GM12878 (cell line): ENCODE measurements around the gene MEGF6. TPM values are rescaled to one million over a fixed set of nuclear protein-coding genes. Genes with fewer than 3 reads are reported as not detected.

Source experiments
- ATAC-seq: fragments of 200-7000 bp; cut with Tn5 transposase; 3 replicates; pipeline ENCODE4 v1.9.1; 2020; ENCODE audit warnings: mild to moderate bottlenecking, moderate library complexity
- BruUV-seq: library from RNA; stranded (reverse); fragments of 400-500 nt; replicated peaks from 2 replicates; lab custom pipeline; 2021; lab: Mats Ljungman, UMichigan
- CTCF ChIA-PET: fragments of 300-600 bp; sonication (Branson Sonifier 250); formaldehyde crosslinking; extraction: SDS; loops from one replicate; lab custom pipeline; 2021; ENCODE audit warnings: inconsistent platforms; lab: Yijun Ruan, JAX
- POLR2A ChIA-PET: fragments of 350-600 bp; formaldehyde crosslinking; extraction: SDS; loops from one replicate; lab custom pipeline; 2021; ENCODE audit warnings: inconsistent platforms; lab: Charles Lee
- RAD21 ChIA-PET: fragments of 300-600 bp; sonication (Branson Sonifier 250); formaldehyde crosslinking; loops from one replicate; lab custom pipeline; 2023; ENCODE audit warnings: antibody characterized with exemption; ENCODE audit not compliant: unreplicated experiment; lab: Charles Lee
- SMC1A ChIA-PET: fragments of 300-600 bp; sonication (Branson Sonifier 250); formaldehyde crosslinking; loops from one replicate; lab custom pipeline; 2023; ENCODE audit not compliant: unreplicated experiment, uncharacterized antibody; lab: Charles Lee
- DNase-seq: peaks from one replicate; pipeline ENCODE4 v3.0.0-alpha.2; 2011; ENCODE audit warnings: low read depth, low spot score
- FAIRE-seq: peaks from 3 replicates; lab custom pipeline; 2011; peaks lifted over from hg19 to GRCh38; lab: Jason Lieb, UNC
- H2AFZ ChIP-seq: 2 replicates; pipeline ENCODE4 v1.6.0; 2011; ENCODE audit warnings: low read depth, low read length, control low read depth; ENCODE audit not compliant: control insufficient read depth
- H3K27ac ChIP-seq: 2 replicates; pipeline ENCODE4 v1.5.1; 2011; ENCODE audit warnings: control low read depth; ENCODE audit not compliant: control insufficient read depth, insufficient read depth
- H3K27me3 ChIP-seq, 2 experiments: replicated peaks in 1 of 2; 2 replicates each; pipeline versions ENCODE4 v1.6.0 to v1.6.1; 2011; ENCODE audit warnings: low read length in 1 of 2; ENCODE audit not compliant: control insufficient read depth in 2 of 2, insufficient read depth in 2 of 2
- H3K36me3 ChIP-seq, 2 experiments: 2 replicates each; pipeline ENCODE4 v1.5.1; 2011; ENCODE audit warnings: low read length in 1 of 2; ENCODE audit not compliant: control insufficient read depth in 2 of 2, insufficient read depth in 2 of 2
- H3K4me1 ChIP-seq: 2 replicates; pipeline ENCODE4 v1.6.1; 2011; ENCODE audit warnings: mild to moderate bottlenecking, low read length, moderate library complexity, mixed read lengths; ENCODE audit not compliant: control insufficient read depth, insufficient read depth
- H3K4me2 ChIP-seq: 2 replicates; pipeline ENCODE4 v1.6.0; 2011; ENCODE audit warnings: control low read depth; ENCODE audit not compliant: control insufficient read depth, insufficient read depth
- H3K4me3 ChIP-seq: fragments of 200-600 bp; sonication (generic); 2 replicates; pipeline ENCODE4 v1.5.1; 2016
- H3K79me2 ChIP-seq: 2 replicates; pipeline ENCODE4 v1.6.0; 2011; ENCODE audit warnings: low read length; ENCODE audit not compliant: control insufficient read depth, insufficient read depth
- H3K9ac ChIP-seq: 2 replicates; pipeline ENCODE4 v1.8.0; 2011; ENCODE audit warnings: low read length, control low read depth, mixed read lengths; ENCODE audit not compliant: control insufficient read depth, insufficient read depth
- H3K9me3 ChIP-seq: replicated peaks from 3 replicates; pipeline ENCODE4 v1.5.1; 2011; ENCODE audit warnings: mild to moderate bottlenecking, low read length; ENCODE audit not compliant: control insufficient read depth, insufficient read depth
- H4K20me1 ChIP-seq: 2 replicates; pipeline ENCODE4 v1.6.0; 2011; ENCODE audit not compliant: control insufficient read depth, insufficient read depth
- E4F1 ChIP-seq: fragments of 450-650 bp; IDR thresholded peaks from 2 replicates; pipeline ENCODE4 v1.6.1; 2018; ENCODE audit warnings: borderline replicate concordance, mild to moderate bottlenecking; ENCODE audit not compliant: partially characterized antibody
- EED ChIP-seq: sonication (generic); IDR thresholded peaks from 2 replicates; pipeline ENCODE4 v1.6.1; 2016; ENCODE audit warnings: antibody characterized with exemption, low read depth
- NKRF ChIP-seq: fragments of 450-650 bp; conservative IDR thresholded peaks from 2 replicates; pipeline ENCODE4 v1.6.1; 2017; ENCODE audit warnings: mild to moderate bottlenecking, moderate library complexity
- PML ChIP-seq: IDR thresholded peaks from 2 replicates; pipeline ENCODE4 v1.6.1; 2012; ENCODE audit warnings: low read length, inconsistent platforms
- WGBS: methylation state at CpG from one replicate; pipeline ENCODE4 v1.1.6; 2016; ENCODE audit warnings: low lambda C conversion rate; ENCODE audit not compliant: insufficient replicate concordance, insufficient coverage; ENCODE audit errors: missing lambda C conversion rate; 5-methylcytosine and 5-hydroxymethylcytosine counted together
- in situ Hi-C: fragments of 300-500 bp; cut with MboI; formaldehyde crosslinking; loops from 9 replicates; pipeline ENCODE4 v1.14.3; 2018; ENCODE audit warnings: mixed read lengths
- intact Hi-C: fragments of 100-400 bp; cut with micrococcal nuclease; formaldehyde crosslinking; loops from one replicate; pipeline ENCODE4 v1.14.2; 2022; ENCODE audit not compliant: unreplicated experiment
- polyA plus RNA-seq, 11 experiments: library from polyadenylated mRNA; depleted of rRNA in 4 of 11; unstranded in 6 of 11; stranded (reverse) in 5 of 11; fragments of >200 nt; fragmentation: Nextera tagmentation in 4 of 11; fragmentation: Illumina TruSeq in 1 of 11; extraction: Ambion mirVana in 4 of 11; extraction: Trizol in 1 of 11; gene quantifications; 1 replicate in 1 of 11; 2 replicates in 10 of 11; pipeline versions ENCODE4 v1.2.1 to v1.2.3, GENCODE V29; 2011 to 2016; ENCODE audit warnings: inconsistent platforms in 2 of 11, missing spikeins in 2 of 11, low read depth in 1 of 11
- total RNA-seq, 4 experiments: library from RNA; depleted of rRNA in 3 of 4; stranded (reverse); fragments of >200 nt in 3 of 4; fragmentation: Illumina TruSeq in 1 of 4; extraction: Trizol in 1 of 4; gene quantifications; 2 replicates each; pipeline versions ENCODE4 v1.2.1 to v1.2.3, GENCODE V29; 2013 to 2021

MEGF6 gene
- total and polyA plus RNA-seq, 10 of the 15 experiments (the other 5 are each of a cell fraction or from before 2014, with no cell fraction given): 0.03 to 0.41 TPM; not detected in 8

- TF ChIP-seq NKRF (no peak), EED (no peak)
Observed at GRCh38 chr1:3443807-3444206, 167.5 kb downstream of the MEGF6 start (continued).

- Histone ChIP-seq H2AFZ (no peak overlapping the region), H3K79me2 (no peaks in the 10 kb centered on the region), H3K9me3 (no peaks in the 10 kb centered on the region), H3K27ac (no peak overlapping the region), H3K9ac (no peak overlapping the region), H3K4me1 (no peaks in the 10 kb centered on the region), H4K20me1 (no peaks in the 10 kb centered on the region), H3K4me3 (no peak overlapping the region), H3K4me2 (no peak overlapping the region), H3K36me3 (no peaks in the 10 kb centered on the region), H3K27me3 (peaks cover 0 to 4% of the 10 kb centered on the region in 2 experiments; a peak in 2 of 4 replicates)
- intact Hi-C loops: no loop called here
- in situ Hi-C loops: no loop called here
- RAD21 ChIA-PET: no interaction called here
- no peak for TF ChIP-seq PML
- TF ChIP-seq E4F1: no peak
- POLR2A ChIA-PET: no interaction called here
- DNase-seq: no peak
- no peak for FAIRE-seq
- SMC1A ChIA-PET: no interaction called here
- 42% methylated on average over 11 of the region's 12 CpGs for WGBS
- no TSS peak for BruUV-seq
- ATAC-seq: no peak
- CTCF ChIA-PET: no interaction called here
Observed at GRCh38 chr1:3442901-3443300, 168.4 kb downstream of the MEGF6 start.
